WTC11 (cell line): Measurements from ENCODE around the gene TSLP. TPM values are rescaled to one million over a fixed set of nuclear protein-coding genes. Genes with fewer than 3 reads are reported as not detected.
A peak's percentile ranks its signal among the peaks of the same experiment; 100 is the strongest.

Source experiments
- AR ChIP-seq: fragments of 250-450 bp; sonication (Bioruptor Pico); IDR thresholded peaks from 2 replicates; pipeline ENCODE4 v1.9.0; 2021; ENCODE audit warnings: mild to moderate bottlenecking
- ARID4B ChIP-seq: sonication (generic); formaldehyde crosslinking; IDR thresholded peaks from 2 replicates; pipeline ENCODE4 v1.8.0; 2023; ENCODE audit warnings: missing genetic modification reagents, mild to moderate bottlenecking, borderline replicate concordance
- ATF1 ChIP-seq: sonication (generic); formaldehyde crosslinking; IDR thresholded peaks from 2 replicates; pipeline ENCODE4 v1.8.1; 2023; ENCODE audit warnings: mild to moderate bottlenecking, moderate library complexity, missing genetic modification reagents
- ATF6 ChIP-seq: sonication (generic); formaldehyde crosslinking; IDR thresholded peaks from 2 replicates; pipeline ENCODE4 v1.8.1; 2023; ENCODE audit warnings: mild to moderate bottlenecking, missing genetic modification reagents
- CDX4 ChIP-seq: fragments of 250-450 bp; sonication (Bioruptor Pico); IDR thresholded peaks from 2 replicates; pipeline ENCODE4 v1.9.0; 2021; ENCODE audit warnings: moderate library complexity, mild to moderate bottlenecking, inconsistent platforms, borderline replicate concordance
- E2F1 ChIP-seq: sonication (generic); formaldehyde crosslinking; IDR thresholded peaks from 2 replicates; pipeline ENCODE4 v1.8.0; 2022; ENCODE audit warnings: mild to moderate bottlenecking, missing genetic modification reagents
- ERG ChIP-seq: fragments of 250-450 bp; sonication (Bioruptor Pico); IDR thresholded peaks from 2 replicates; pipeline ENCODE4 v1.8.0; 2021; ENCODE audit warnings: mild to moderate bottlenecking
- GRHL2 ChIP-seq: fragments of 250-450 bp; sonication (Bioruptor Pico); IDR thresholded peaks from 2 replicates; pipeline ENCODE4 v1.8.0; 2022; ENCODE audit warnings: mild to moderate bottlenecking, moderate library complexity; ENCODE audit not compliant: insufficient replicate concordance, severe bottlenecking
- MYBL2 ChIP-seq: sonication (generic); formaldehyde crosslinking; IDR thresholded peaks from 2 replicates; pipeline ENCODE4 v1.8.1; 2023; ENCODE audit warnings: mild to moderate bottlenecking, moderate library complexity, missing genetic modification reagents
- NR1H2 ChIP-seq: sonication (generic); formaldehyde crosslinking; IDR thresholded peaks from 2 replicates; pipeline ENCODE4 v1.9.0; 2021; ENCODE audit warnings: mild to moderate bottlenecking, moderate library complexity, missing genetic modification reagents
- OVOL2 ChIP-seq: fragments of 250-450 bp; sonication (Bioruptor Pico); IDR thresholded peaks from 2 replicates; pipeline ENCODE4 v1.9.0; 2021; ENCODE audit warnings: mild to moderate bottlenecking, borderline replicate concordance
- STAT6 ChIP-seq: sonication (generic); formaldehyde crosslinking; conservative IDR thresholded peaks from 2 replicates; pipeline ENCODE4 v1.8.1; 2023; ENCODE audit warnings: mild to moderate bottlenecking, low read depth, missing genetic modification reagents, moderate library complexity
- TCF7 ChIP-seq: sonication (generic); formaldehyde crosslinking; IDR thresholded peaks from 2 replicates; pipeline ENCODE4 v1.8.0; 2022; ENCODE audit warnings: mild to moderate bottlenecking, low read depth, missing genetic modification reagents, moderate library complexity
- TEAD1 ChIP-seq: sonication (generic); formaldehyde crosslinking; IDR thresholded peaks from 2 replicates; pipeline ENCODE4 v1.8.0; 2022; ENCODE audit warnings: mild to moderate bottlenecking, missing genetic modification reagents
- TEAD4 ChIP-seq: sonication (generic); formaldehyde crosslinking; IDR thresholded peaks from 2 replicates; pipeline ENCODE4 v1.8.0; 2022; ENCODE audit warnings: mild to moderate bottlenecking, missing genetic modification reagents
- TP53 ChIP-seq: sonication (generic); formaldehyde crosslinking; IDR thresholded peaks from 2 replicates; pipeline ENCODE4 v1.8.1; 2023; ENCODE audit warnings: mild to moderate bottlenecking, missing genetic modification reagents
- ZNF138 ChIP-seq: sonication (generic); formaldehyde crosslinking; conservative IDR thresholded peaks from 2 replicates; pipeline ENCODE4 v1.8.1; 2022; ENCODE audit warnings: mild to moderate bottlenecking, moderate library complexity, missing genetic modification reagents
- ZNF281 ChIP-seq: sonication (generic); formaldehyde crosslinking; IDR thresholded peaks from 2 replicates; pipeline ENCODE4 v1.8.0; 2023; ENCODE audit warnings: mild to moderate bottlenecking, missing genetic modification reagents
- ZNF423 ChIP-seq: fragments of 250-450 bp; sonication (Bioruptor Pico); IDR thresholded peaks from 2 replicates; pipeline ENCODE4 v2.1.2; 2022; ENCODE audit warnings: mild to moderate bottlenecking, moderate library complexity
- total RNA-seq: library from RNA; stranded (reverse); gene quantifications from 3 replicates; pipeline ENCODE4 v1.2.3, GENCODE V29; 2021

Gene TSLP
- total RNA-seq, 1 experiment from 2014 or later = 0.87 TPM

GRCh38 chr5:111092062-111092853 is 20.7 kb downstream of the TSLP start, which contains the start of gene WDR36 (continued):
- no peak for TF ChIP-seq CDX4 (CRISPR knock-in tag)
- peak; percentile 84; the same call in 1 of the 2 replicates for TF ChIP-seq ERG (CRISPR knock-in tag)
- TF ChIP-seq TEAD1 (CRISPR knock-in tag) = peak; percentile 100
- peak; percentile 98 for TF ChIP-seq MYBL2 (CRISPR knock-in tag)
- TF ChIP-seq ATF6 = no peak
- peak; percentile 22; the same call in 1 of the 2 replicates for TF ChIP-seq ZNF423
- peak; percentile 100 for TF ChIP-seq E2F1 (CRISPR knock-in tag)
- no peak for TF ChIP-seq AR
- TF ChIP-seq STAT6 (CRISPR knock-in tag) = 0 out of 2 replicates have a peak, but pooled peaks have one; percentile 41
- TF ChIP-seq TP53 (CRISPR knock-in tag) = peak; percentile 99
- TF ChIP-seq ZNF138 (CRISPR knock-in tag) = peak; percentile 100
- peak; percentile 99 for TF ChIP-seq ARID4B (CRISPR knock-in tag)
- TF ChIP-seq ZNF281 (CRISPR knock-in tag) = peak; percentile 99
- no peak for TF ChIP-seq GRHL2
- TF ChIP-seq ATF1 (CRISPR knock-in tag) = peak; percentile 99
- TF ChIP-seq OVOL2 (CRISPR knock-in tag) = no peak
- TF ChIP-seq NR1H2 (CRISPR knock-in tag) = peak; percentile 95
- TF ChIP-seq TEAD4 (CRISPR knock-in tag) = peak; percentile 97
- TF ChIP-seq TCF7 (CRISPR knock-in tag) = peak; percentile 91; the same call in 1 of the 2 replicates
